ENCODE results near the gene MCM5.

Gene MCM5

DNA sequence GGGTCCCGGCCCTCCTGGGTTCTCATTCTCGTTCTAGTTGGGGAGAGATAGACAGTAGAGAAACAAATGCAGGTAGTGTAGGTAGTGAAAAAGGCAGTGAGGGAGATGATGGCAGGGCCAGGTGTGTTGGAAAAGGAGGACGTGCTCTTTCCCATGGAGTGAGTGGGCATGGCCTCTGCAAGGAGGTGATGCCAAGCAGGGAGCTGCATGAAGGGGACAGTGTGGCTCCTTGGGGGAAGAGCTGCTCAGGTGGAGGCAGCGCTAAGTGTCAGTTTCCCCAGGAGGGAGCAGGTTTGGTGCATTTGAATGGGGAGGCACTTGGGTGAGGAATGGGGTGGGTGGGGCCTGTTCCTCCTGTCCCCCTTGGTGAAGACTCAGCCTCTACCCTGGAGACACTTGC lies 22.2 kb downstream of the MCM5 start:
- H3K36me3 Mint-ChIP-seq (ENCODE audit: low read depth), result peaks cover 32% of the 10 kb centered on the region
- TF ChIP-seq, protein P1, sequence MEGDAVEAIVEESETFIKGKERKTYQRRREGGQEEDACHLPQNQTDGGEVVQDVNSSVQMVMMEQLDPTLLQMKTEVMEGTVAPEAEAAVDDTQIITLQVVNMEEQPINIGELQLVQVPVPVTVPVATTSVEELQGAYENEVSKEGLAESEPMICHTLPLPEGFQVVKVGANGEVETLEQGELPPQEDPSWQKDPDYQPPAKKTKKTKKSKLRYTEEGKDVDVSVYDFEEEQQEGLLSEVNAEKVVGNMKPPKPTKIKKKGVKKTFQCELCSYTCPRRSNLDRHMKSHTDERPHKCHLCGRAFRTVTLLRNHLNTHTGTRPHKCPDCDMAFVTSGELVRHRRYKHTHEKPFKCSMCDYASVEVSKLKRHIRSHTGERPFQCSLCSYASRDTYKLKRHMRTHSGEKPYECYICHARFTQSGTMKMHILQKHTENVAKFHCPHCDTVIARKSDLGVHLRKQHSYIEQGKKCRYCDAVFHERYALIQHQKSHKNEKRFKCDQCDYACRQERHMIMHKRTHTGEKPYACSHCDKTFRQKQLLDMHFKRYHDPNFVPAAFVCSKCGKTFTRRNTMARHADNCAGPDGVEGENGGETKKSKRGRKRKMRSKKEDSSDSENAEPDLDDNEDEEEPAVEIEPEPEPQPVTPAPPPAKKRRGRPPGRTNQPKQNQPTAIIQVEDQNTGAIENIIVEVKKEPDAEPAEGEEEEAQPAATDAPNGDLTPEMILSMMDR (IDR thresholded peaks at IDR 0.05; ENCODE audit: unreplicated experiment in 3 of 3), result no peak
- H3K9me3 Mint-ChIP-seq, result no peaks in the 10 kb centered on the region
- H3K4me1 Mint-ChIP-seq, result peaks cover 27% of the 10 kb centered on the region
- H3K4me3 Mint-ChIP-seq, result no peak overlapping the region
- no peaks in the 10 kb centered on the region for H3K27me3 Mint-ChIP-seq (ENCODE audit: low read depth)
- H3K27ac Mint-ChIP-seq, result no peak overlapping the region

DNA sequence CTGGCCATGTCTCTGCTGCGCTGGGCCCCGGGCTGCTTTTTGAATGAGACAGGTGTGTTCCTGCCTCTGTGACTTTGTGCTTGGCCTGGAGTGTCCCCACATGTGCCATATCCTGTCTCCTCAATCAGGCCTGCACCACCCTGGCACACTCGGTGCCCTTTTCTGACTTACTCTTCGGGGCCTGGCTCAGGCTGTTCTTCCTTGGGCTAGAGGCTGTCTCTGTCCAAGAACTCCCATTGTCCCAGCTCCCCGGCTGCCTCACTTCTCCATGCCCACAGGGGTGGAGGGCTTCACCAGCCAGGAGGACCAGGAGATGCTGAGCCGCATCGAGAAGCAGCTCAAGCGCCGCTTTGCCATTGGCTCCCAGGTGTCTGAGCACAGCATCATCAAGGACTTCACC lies 23.0 kb downstream of the MCM5 start:
- H3K4me1 Mint-ChIP-seq, result peaks cover 28% of the 10 kb centered on the region
- no peak overlapping the region for H3K4me3 Mint-ChIP-seq
- no peaks in the 10 kb centered on the region for H3K9me3 Mint-ChIP-seq
- H3K27ac Mint-ChIP-seq, result no peak overlapping the region
- H3K36me3 Mint-ChIP-seq (ENCODE audit: low read depth), result peaks cover 30% of the 10 kb centered on the region
- TF ChIP-seq, protein P1 (IDR thresholded peaks at IDR 0.05; ENCODE audit: unreplicated experiment in 3 of 3), result no peak
- no peaks in the 10 kb centered on the region for H3K27me3 Mint-ChIP-seq (ENCODE audit: low read depth)

DNA sequence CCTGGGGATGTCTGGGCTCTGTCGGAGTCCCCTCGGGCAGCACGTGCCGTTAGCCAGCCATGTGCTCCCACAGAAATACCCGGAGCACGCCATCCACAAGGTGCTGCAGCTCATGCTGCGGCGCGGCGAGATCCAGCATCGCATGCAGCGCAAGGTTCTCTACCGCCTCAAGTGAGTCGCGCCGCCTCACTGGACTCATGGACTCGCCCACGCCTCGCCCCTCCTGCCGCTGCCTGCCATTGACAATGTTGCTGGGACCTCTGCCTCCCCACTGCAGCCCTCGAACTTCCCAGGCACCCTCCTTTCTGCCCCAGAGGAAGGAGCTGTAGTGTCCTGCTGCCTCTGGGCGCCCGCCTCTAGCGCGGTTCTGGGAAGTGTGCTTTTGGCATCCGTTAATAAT lies 24.1 kb downstream of the MCM5 start:
- peaks cover 28% of the 10 kb centered on the region for H3K4me1 Mint-ChIP-seq

DNA sequence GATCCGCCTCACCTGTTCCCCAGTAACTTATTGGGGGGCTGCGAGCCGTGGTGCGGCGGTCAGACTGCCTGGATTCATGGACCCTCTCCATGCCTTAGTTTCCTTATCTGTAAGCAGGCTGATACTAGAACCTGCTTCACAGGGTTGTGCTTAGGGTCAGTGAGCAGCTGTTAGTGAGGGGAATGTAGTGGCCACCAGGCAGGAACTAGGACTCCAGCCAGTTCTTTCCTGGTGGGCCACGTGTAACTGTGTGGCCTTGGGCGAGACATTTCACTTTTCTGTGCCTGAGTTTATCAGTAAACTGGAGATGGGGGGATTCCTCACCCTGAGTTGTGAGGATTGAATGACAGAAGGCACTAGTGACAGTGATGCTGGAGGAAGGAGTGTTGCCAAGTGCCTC lies 24.8 kb downstream of the MCM5 start:
- Mint-ChIP-seq H3K36me3 (ENCODE audit: low read depth) (peaks cover 21% of the 10 kb centered on the region), H3K27me3 (ENCODE audit: low read depth) (no peaks in the 10 kb centered on the region), H3K9me3 (no peaks in the 10 kb centered on the region), H3K4me3 (no peak overlapping the region), H3K27ac (peak overlapping the region in 1 of 3 experiments; percentile 19), H3K4me1 (peaks cover 28% of the 10 kb centered on the region)
- TF ChIP-seq, protein P1 (IDR thresholded peaks at IDR 0.05; ENCODE audit: unreplicated experiment in 3 of 3), result no peak

More for the DNA sequence above, 24.1 kb downstream of the MCM5 start:
- Mint-ChIP-seq H3K36me3 (ENCODE audit: low read depth) (peaks cover 27% of the 10 kb centered on the region), H3K27me3 (ENCODE audit: low read depth) (no peaks in the 10 kb centered on the region), H3K27ac (no peak overlapping the region), H3K9me3 (no peaks in the 10 kb centered on the region), H3K4me3 (no peak overlapping the region)
- TF ChIP-seq, protein P1 (IDR thresholded peaks at IDR 0.05; ENCODE audit: unreplicated experiment in 3 of 3), result no peak

DNA sequence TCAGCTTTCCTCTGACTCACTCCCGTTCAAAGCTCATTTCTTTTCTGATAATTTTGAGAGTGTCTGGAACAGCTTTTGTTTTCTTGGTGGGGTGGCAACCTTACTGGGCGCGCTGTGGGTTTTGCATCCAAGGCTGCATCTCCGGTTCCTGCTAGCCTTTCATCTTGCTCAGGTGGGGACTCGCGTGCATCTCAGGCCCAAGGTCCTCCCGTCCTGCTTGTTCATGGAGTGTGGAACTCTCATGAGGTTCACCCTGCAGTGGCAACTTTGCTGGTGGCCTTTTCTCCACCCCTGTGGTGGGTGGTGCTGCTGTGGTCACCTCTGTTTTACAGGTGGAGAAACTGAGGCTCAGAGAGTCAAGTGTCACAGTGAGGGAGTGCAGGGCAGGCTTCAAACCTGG lies 25.6 kb downstream of the MCM5 start:
- TF ChIP-seq, protein P1 (IDR thresholded peaks at IDR 0.05; ENCODE audit: unreplicated experiment in 3 of 3), result no peak
- Mint-ChIP-seq H3K36me3 (ENCODE audit: low read depth) (peaks cover 21% of the 10 kb centered on the region), H3K27me3 (ENCODE audit: low read depth) (no peaks in the 10 kb centered on the region), H3K27ac (no peak overlapping the region), H3K9me3 (no peaks in the 10 kb centered on the region), H3K4me3 (no peak overlapping the region), H3K4me1 (peaks cover 28% of the 10 kb centered on the region)

DNA sequence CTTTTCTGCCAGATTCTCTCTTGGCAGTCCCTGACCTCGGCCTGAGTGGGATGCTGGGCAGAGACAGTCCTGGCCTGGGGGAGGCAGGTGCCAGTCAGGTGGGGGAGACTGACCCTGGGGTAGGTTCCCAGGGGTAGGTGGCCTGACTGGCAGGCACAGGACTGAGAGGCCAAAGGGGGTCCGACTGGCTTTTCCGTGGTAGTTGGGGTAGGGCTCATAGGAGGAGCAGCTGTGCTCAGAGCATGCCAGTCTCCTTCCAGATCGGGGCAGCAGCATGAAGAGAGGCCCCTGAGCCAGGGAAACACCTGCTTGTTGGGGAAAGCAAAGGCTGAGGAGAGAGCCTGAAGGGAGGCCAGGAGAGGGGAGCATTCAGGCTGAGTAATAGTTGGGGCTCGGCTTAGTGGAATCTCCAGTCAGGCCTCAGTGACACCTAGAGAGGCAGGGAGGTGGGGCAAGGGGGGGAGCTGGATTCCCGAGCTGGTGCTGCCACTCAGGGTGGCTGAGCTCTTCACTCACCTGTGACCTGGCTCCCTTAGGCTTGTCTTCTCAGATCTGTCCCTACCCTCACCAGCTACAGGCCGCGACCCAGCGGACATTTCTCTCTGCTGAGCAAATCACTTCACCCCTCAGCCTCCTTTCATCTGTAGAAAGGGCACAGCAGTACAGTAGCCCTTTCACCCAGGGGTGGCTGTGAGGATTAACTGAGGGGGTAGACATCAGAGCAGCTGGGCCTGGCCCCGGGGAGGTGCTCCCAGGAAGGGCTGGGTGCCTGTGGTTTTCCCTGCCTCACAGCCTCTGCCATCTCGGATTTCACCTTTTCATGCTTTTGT lies 26.2 kb downstream of the MCM5 start:
- Mint-ChIP-seq H3K36me3 (ENCODE audit: low read depth) (peaks cover 21% of the 10 kb centered on the region), H3K4me3 (no peak overlapping the region), H3K27ac (peak overlapping the region; percentile 43 to 73 (median 47)), H3K4me1 (peaks cover 28% of the 10 kb centered on the region), H3K9me3 (no peaks in the 10 kb centered on the region), H3K27me3 (ENCODE audit: low read depth) (no peaks in the 10 kb centered on the region)
- TF ChIP-seq, protein P1 (IDR thresholded peaks at IDR 0.05; ENCODE audit: unreplicated experiment in 3 of 3), result no peak

Measured in nephron (organoid).